ENCODE data around the gene FGD5.

DNA sequence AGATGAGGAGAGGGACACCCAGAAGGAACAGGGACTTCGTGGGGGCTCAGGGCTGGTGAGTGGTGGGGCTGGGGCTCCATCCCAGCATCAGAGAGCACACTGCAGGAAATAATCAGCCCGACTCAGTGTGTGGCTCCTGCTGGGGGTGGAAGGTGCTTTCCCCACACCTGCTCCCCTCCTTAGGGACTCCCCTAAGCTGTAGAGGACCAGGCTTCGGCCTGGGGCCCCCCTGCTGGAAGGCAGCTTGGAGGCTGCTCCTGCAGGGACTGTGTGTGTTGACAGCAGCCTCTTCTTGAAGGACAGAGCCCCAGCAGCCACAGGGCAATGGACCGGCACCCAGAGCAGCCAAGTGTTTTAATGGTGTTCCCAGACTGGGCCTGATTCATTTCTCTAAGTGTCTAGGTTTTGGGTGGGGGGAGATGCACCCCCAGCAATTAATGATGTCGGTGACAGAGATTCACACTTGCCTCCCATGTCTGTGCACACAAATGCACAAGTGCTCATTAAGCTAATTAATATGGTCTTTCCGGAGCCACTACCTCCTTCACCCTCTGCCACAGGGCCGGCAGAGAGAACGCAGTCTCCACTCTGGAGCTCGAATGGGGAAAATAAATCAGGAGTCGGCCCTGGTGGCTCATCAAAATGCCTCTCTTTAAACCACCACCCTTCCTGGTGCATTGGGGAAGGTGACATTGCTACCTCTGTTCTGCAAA lies 16.9 kb upstream of the FGD5 start:
- TF ChIP-seq, protein P1, sequence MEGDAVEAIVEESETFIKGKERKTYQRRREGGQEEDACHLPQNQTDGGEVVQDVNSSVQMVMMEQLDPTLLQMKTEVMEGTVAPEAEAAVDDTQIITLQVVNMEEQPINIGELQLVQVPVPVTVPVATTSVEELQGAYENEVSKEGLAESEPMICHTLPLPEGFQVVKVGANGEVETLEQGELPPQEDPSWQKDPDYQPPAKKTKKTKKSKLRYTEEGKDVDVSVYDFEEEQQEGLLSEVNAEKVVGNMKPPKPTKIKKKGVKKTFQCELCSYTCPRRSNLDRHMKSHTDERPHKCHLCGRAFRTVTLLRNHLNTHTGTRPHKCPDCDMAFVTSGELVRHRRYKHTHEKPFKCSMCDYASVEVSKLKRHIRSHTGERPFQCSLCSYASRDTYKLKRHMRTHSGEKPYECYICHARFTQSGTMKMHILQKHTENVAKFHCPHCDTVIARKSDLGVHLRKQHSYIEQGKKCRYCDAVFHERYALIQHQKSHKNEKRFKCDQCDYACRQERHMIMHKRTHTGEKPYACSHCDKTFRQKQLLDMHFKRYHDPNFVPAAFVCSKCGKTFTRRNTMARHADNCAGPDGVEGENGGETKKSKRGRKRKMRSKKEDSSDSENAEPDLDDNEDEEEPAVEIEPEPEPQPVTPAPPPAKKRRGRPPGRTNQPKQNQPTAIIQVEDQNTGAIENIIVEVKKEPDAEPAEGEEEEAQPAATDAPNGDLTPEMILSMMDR (conservative IDR thresholded peaks at IDR 0.05; ENCODE audit: low read depth in 2 of 2): no peak
- no peak for TF ChIP-seq EZH2 (IDR thresholded peaks at IDR 0.05; ENCODE audit: low read depth, unreplicated experiment)
- no peak for TF ChIP-seq POLR2AphosphoS5 (IDR thresholded peaks at IDR 0.05; ENCODE audit: low read depth)
- TF ChIP-seq EZH2phosphoT487 (IDR thresholded peaks at IDR 0.05; ENCODE audit: unreplicated experiment): no peak
- TF ChIP-seq CREB1 (CRISPR knock-in tag; IDR thresholded peaks at IDR 0.05; ENCODE audit: low read depth): no peak
- TF ChIP-seq JUNB (IDR thresholded peaks at IDR 0.05; ENCODE audit: unreplicated experiment): no peak
- no peak for TF ChIP-seq NANOG (IDR thresholded peaks at IDR 0.05; ENCODE audit: borderline replicate concordance)
- TF ChIP-seq STAT1 (IDR thresholded peaks at IDR 0.05; ENCODE audit: unreplicated experiment): no peak
- TF ChIP-seq, protein P2, sequence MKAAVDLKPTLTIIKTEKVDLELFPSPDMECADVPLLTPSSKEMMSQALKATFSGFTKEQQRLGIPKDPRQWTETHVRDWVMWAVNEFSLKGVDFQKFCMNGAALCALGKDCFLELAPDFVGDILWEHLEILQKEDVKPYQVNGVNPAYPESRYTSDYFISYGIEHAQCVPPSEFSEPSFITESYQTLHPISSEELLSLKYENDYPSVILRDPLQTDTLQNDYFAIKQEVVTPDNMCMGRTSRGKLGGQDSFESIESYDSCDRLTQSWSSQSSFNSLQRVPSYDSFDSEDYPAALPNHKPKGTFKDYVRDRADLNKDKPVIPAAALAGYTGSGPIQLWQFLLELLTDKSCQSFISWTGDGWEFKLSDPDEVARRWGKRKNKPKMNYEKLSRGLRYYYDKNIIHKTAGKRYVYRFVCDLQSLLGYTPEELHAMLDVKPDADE (IDR thresholded peaks at IDR 0.05): no peak
- TF ChIP-seq, protein P3, sequence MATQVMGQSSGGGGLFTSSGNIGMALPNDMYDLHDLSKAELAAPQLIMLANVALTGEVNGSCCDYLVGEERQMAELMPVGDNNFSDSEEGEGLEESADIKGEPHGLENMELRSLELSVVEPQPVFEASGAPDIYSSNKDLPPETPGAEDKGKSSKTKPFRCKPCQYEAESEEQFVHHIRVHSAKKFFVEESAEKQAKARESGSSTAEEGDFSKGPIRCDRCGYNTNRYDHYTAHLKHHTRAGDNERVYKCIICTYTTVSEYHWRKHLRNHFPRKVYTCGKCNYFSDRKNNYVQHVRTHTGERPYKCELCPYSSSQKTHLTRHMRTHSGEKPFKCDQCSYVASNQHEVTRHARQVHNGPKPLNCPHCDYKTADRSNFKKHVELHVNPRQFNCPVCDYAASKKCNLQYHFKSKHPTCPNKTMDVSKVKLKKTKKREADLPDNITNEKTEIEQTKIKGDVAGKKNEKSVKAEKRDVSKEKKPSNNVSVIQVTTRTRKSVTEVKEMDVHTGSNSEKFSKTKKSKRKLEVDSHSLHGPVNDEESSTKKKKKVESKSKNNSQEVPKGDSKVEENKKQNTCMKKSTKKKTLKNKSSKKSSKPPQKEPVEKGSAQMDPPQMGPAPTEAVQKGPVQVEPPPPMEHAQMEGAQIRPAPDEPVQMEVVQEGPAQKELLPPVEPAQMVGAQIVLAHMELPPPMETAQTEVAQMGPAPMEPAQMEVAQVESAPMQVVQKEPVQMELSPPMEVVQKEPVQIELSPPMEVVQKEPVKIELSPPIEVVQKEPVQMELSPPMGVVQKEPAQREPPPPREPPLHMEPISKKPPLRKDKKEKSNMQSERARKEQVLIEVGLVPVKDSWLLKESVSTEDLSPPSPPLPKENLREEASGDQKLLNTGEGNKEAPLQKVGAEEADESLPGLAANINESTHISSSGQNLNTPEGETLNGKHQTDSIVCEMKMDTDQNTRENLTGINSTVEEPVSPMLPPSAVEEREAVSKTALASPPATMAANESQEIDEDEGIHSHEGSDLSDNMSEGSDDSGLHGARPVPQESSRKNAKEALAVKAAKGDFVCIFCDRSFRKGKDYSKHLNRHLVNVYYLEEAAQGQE (IDR thresholded peaks at IDR 0.05; ENCODE audit: unreplicated experiment): no peak
- TF ChIP-seq ZNF114 (CRISPR knock-in tag; IDR thresholded peaks at IDR 0.05): no peak
- no peak for TF ChIP-seq ZNF331 (CRISPR knock-in tag; IDR thresholded peaks at IDR 0.05; ENCODE audit: low read depth)
- TF ChIP-seq, protein P4, sequence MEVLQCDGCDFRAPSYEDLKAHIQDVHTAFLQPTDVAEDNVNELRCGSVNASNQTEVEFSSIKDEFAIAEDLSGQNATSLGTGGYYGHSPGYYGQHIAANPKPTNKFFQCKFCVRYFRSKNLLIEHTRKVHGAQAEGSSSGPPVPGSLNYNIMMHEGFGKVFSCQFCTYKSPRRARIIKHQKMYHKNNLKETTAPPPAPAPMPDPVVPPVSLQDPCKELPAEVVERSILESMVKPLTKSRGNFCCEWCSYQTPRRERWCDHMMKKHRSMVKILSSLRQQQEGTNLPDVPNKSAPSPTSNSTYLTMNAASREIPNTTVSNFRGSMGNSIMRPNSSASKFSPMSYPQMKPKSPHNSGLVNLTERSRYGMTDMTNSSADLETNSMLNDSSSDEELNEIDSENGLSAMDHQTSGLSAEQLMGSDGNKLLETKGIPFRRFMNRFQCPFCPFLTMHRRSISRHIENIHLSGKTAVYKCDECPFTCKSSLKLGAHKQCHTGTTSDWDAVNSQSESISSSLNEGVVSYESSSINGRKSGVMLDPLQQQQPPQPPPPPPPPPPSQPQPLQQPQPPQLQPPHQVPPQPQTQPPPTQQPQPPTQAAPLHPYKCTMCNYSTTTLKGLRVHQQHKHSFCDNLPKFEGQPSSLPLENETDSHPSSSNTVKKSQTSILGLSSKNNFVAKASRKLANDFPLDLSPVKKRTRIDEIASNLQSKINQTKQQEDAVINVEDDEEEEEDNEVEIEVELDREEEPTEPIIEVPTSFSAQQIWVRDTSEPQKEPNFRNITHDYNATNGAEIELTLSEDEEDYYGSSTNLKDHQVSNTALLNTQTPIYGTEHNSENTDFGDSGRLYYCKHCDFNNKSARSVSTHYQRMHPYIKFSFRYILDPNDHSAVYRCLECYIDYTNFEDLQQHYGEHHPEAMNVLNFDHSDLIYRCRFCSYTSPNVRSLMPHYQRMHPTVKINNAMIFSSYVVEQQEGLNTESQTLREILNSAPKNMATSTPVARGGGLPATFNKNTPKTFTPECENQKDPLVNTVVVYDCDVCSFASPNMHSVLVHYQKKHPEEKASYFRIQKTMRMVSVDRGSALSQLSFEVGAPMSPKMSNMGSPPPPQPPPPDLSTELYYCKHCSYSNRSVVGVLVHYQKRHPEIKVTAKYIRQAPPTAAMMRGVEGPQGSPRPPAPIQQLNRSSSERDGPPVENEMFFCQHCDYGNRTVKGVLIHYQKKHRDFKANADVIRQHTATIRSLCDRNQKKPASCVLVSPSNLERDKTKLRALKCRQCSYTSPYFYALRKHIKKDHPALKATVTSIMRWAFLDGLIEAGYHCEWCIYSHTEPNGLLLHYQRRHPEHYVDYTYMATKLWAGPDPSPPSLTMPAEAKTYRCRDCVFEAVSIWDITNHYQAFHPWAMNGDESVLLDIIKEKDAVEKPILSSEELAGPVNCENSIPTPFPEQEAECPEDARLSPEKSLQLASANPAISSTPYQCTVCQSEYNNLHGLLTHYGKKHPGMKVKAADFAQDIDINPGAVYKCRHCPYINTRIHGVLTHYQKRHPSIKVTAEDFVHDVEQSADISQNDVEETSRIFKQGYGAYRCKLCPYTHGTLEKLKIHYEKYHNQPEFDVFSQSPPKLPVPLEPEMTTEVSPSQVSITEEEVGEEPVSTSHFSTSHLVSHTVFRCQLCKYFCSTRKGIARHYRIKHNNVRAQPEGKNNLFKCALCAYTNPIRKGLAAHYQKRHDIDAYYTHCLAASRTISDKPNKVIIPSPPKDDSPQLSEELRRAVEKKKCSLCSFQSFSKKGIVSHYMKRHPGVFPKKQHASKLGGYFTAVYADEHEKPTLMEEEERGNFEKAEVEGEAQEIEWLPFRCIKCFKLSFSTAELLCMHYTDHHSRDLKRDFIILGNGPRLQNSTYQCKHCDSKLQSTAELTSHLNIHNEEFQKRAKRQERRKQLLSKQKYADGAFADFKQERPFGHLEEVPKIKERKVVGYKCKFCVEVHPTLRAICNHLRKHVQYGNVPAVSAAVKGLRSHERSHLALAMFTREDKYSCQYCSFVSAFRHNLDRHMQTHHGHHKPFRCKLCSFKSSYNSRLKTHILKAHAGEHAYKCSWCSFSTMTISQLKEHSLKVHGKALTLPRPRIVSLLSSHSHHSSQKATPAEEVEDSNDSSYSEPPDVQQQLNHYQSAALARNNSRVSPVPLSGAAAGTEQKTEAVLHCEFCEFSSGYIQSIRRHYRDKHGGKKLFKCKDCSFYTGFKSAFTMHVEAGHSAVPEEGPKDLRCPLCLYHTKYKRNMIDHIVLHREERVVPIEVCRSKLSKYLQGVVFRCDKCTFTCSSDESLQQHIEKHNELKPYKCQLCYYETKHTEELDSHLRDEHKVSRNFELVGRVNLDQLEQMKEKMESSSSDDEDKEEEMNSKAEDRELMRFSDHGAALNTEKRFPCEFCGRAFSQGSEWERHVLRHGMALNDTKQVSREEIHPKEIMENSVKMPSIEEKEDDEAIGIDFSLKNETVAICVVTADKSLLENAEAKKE (CRISPR knock-in tag; IDR thresholded peaks at IDR 0.05): no peak
